ENCODE data around the gene SAMD8.
"Not testable (repeated sequence)": the region's sequence is repeated elsewhere in the genome, so short reads cannot be mapped to it uniquely, and the experiment has no call there.

DNA sequence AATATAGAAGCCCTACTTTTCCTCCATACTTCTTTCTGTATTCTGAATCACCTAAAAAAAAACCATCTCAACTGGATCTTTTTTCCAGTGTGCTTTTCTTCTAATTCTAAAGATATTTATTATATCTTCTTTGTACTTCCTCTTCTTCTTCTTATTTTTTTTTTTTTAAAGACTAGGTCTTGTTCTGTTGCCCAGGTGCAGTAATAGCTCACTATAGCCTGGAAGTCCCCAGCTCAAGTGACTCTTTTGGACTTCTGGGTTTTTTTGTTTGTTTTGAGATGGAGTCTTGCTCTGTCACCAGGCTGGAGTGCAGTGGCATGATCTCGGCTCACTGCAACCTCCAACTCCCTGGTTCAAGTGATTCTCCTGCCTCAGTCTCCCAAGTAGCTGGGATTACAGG, 17.5 kb downstream of the SAMD8 start:
- TF ChIP-seq, protein P1, sequence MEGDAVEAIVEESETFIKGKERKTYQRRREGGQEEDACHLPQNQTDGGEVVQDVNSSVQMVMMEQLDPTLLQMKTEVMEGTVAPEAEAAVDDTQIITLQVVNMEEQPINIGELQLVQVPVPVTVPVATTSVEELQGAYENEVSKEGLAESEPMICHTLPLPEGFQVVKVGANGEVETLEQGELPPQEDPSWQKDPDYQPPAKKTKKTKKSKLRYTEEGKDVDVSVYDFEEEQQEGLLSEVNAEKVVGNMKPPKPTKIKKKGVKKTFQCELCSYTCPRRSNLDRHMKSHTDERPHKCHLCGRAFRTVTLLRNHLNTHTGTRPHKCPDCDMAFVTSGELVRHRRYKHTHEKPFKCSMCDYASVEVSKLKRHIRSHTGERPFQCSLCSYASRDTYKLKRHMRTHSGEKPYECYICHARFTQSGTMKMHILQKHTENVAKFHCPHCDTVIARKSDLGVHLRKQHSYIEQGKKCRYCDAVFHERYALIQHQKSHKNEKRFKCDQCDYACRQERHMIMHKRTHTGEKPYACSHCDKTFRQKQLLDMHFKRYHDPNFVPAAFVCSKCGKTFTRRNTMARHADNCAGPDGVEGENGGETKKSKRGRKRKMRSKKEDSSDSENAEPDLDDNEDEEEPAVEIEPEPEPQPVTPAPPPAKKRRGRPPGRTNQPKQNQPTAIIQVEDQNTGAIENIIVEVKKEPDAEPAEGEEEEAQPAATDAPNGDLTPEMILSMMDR (IDR thresholded peaks at IDR 0.05), result not testable (repeated sequence)
- TF ChIP-seq POLR2AphosphoS5, EP300, POLR2A (IDR thresholded peaks at IDR 0.05): not testable (repeated sequence)

Data from sigmoid colon (tissue), 4 donors.